A549 (cell line): Measurements from ENCODE around the gene PDGFA.

Experiments
- GATA3 ChIP-seq: IDR thresholded peaks from 2 replicates; pipeline ENCODE4 v1.6.1; 2012; ENCODE audit warnings: borderline replicate concordance
- POLR2A ChIP-seq: IDR thresholded peaks from 2 replicates; pipeline ENCODE4 v1.6.1; 2012; ENCODE audit warnings: mild to moderate bottlenecking, low read length
- RAD21 ChIP-seq, 2 experiments: fragments of >200 bp in 1 of 2; sonication (Bioruptor Twin) in 1 of 2; formaldehyde crosslinking in 1 of 2; IDR thresholded peaks in 1 of 2; conservative IDR thresholded peaks in 1 of 2; 2 replicates in 1 of 2; 3 replicates in 1 of 2; pipeline ENCODE4 v1.6.1; 2012 to 2018; ENCODE audit warnings: inconsistent platforms in 1 of 2
- RFX5 ChIP-seq: fragments of 450-650 bp; IDR thresholded peaks from 2 replicates; pipeline ENCODE4 v1.7.1; 2014; ENCODE audit warnings: antibody characterized with exemption, mild to moderate bottlenecking, moderate library complexity
- SREBF2 ChIP-seq: fragments of 450-650 bp; IDR thresholded peaks from 2 replicates; pipeline ENCODE4 v1.6.1; 2014; ENCODE audit warnings: mild to moderate bottlenecking, moderate library complexity
- TF ChIP-seq, protein P1 (sequence below): fragments of >200 bp; sonication (Bioruptor Twin); formaldehyde crosslinking; IDR thresholded peaks from 3 replicates; pipeline ENCODE4 v1.5.1; 2016
- TF ChIP-seq, protein P2 (sequence below): fragments of 200-600 bp; sonication (generic); IDR thresholded peaks from 2 replicates; pipeline ENCODE4 v1.6.1; 2016; ENCODE audit warnings: antibody characterized with exemption, mild to moderate bottlenecking, moderate library complexity
- TF ChIP-seq, protein P3 (sequence below): fragments of >200 bp; sonication (Bioruptor Twin); formaldehyde crosslinking; IDR thresholded peaks from 2 replicates; pipeline ENCODE4 v1.6.1; 2016
- TF ChIP-seq, protein P4 (sequence below): fragments of 450-650 bp; IDR thresholded peaks from 2 replicates; pipeline ENCODE4 v1.6.1; 2014; ENCODE audit warnings: antibody characterized with exemption

DNA sequence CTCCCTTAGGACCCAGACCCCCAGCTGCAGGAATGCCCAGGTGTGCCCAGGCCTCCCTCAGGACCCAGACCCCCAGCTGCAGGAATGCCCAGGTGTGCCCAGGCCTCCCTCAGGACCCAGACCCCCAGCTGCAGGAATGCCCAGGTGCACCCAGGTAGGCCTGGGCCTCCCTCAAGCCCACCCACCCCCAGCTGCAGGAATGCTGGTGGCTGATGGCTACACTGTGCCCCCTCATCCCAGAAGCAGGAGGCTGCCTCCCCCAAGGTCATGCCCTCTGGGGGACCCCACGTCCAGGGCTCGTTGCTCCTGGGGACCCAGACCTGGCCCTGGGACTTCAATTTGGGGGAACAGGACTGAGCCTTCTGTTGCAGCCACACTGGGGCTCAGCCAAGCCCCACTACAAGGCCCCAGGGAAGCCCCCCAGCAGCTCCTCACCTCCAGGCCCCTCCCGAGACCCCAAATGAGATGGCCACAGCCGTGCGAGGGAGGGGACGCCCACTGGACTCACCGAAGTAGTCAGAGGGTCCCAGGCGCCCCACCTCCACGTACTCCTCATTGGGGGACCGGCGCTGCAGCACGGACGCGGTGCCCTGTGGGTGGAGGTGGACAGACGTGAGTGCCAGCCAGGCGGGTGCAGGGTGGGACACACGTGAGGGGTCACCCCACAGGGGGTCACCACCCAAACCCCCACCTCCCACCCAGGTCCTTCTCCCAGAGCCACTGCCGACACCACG is 31.4 kb upstream of the PDGFA start:
- TF ChIP-seq, protein P1, sequence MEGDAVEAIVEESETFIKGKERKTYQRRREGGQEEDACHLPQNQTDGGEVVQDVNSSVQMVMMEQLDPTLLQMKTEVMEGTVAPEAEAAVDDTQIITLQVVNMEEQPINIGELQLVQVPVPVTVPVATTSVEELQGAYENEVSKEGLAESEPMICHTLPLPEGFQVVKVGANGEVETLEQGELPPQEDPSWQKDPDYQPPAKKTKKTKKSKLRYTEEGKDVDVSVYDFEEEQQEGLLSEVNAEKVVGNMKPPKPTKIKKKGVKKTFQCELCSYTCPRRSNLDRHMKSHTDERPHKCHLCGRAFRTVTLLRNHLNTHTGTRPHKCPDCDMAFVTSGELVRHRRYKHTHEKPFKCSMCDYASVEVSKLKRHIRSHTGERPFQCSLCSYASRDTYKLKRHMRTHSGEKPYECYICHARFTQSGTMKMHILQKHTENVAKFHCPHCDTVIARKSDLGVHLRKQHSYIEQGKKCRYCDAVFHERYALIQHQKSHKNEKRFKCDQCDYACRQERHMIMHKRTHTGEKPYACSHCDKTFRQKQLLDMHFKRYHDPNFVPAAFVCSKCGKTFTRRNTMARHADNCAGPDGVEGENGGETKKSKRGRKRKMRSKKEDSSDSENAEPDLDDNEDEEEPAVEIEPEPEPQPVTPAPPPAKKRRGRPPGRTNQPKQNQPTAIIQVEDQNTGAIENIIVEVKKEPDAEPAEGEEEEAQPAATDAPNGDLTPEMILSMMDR, result no peak
- no peak for TF ChIP-seq RAD21 (conservative IDR thresholded peaks at IDR 0.05 in 1 of 2, IDR thresholded peaks at IDR 0.05 in 1 of 2)
- no peak for TF ChIP-seq GATA3
- no peak for TF ChIP-seq RFX5
- TF ChIP-seq SREBF2, result no peak
- TF ChIP-seq, protein P2, sequence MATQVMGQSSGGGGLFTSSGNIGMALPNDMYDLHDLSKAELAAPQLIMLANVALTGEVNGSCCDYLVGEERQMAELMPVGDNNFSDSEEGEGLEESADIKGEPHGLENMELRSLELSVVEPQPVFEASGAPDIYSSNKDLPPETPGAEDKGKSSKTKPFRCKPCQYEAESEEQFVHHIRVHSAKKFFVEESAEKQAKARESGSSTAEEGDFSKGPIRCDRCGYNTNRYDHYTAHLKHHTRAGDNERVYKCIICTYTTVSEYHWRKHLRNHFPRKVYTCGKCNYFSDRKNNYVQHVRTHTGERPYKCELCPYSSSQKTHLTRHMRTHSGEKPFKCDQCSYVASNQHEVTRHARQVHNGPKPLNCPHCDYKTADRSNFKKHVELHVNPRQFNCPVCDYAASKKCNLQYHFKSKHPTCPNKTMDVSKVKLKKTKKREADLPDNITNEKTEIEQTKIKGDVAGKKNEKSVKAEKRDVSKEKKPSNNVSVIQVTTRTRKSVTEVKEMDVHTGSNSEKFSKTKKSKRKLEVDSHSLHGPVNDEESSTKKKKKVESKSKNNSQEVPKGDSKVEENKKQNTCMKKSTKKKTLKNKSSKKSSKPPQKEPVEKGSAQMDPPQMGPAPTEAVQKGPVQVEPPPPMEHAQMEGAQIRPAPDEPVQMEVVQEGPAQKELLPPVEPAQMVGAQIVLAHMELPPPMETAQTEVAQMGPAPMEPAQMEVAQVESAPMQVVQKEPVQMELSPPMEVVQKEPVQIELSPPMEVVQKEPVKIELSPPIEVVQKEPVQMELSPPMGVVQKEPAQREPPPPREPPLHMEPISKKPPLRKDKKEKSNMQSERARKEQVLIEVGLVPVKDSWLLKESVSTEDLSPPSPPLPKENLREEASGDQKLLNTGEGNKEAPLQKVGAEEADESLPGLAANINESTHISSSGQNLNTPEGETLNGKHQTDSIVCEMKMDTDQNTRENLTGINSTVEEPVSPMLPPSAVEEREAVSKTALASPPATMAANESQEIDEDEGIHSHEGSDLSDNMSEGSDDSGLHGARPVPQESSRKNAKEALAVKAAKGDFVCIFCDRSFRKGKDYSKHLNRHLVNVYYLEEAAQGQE, result no peak
- TF ChIP-seq, protein P3, sequence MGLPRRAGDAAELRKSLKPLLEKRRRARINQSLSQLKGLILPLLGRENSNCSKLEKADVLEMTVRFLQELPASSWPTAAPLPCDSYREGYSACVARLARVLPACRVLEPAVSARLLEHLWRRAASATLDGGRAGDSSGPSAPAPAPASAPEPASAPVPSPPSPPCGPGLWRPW, result no peak
- TF ChIP-seq, protein P4, sequence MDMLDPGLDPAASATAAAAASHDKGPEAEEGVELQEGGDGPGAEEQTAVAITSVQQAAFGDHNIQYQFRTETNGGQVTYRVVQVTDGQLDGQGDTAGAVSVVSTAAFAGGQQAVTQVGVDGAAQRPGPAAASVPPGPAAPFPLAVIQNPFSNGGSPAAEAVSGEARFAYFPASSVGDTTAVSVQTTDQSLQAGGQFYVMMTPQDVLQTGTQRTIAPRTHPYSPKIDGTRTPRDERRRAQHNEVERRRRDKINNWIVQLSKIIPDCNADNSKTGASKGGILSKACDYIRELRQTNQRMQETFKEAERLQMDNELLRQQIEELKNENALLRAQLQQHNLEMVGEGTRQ, result no peak
- no peak for TF ChIP-seq POLR2A
